SKM-1 (cell line): ENCODE results near the gene MDGA2.

Experiments used
- DNase-seq: peaks from one replicate; lab custom pipeline; 2025; ENCODE audit not compliant: unreplicated experiment; lab: John Stamatoyannopoulos, UW

MDGA2 gene

DNA sequence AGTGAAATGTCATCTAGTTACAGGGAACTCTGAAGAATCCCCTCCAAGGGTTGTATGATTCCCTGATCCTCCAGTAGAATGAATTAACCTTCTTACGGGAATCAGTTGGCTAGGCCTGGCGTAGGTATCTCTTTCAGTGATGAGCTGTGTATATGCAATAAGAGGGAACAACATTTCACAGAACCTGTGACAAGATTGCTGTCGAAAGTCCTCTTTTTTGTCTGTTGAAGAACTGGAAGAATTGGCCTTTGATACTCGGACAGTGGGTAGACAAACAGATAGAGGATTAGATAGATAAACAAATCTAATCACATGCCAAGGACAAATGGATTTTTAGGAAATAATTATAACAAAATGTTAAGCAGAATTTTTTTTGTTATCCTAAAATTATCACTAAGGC, 184.6 kb downstream of the MDGA2 start:
- no peak for DNase-seq

DNA sequence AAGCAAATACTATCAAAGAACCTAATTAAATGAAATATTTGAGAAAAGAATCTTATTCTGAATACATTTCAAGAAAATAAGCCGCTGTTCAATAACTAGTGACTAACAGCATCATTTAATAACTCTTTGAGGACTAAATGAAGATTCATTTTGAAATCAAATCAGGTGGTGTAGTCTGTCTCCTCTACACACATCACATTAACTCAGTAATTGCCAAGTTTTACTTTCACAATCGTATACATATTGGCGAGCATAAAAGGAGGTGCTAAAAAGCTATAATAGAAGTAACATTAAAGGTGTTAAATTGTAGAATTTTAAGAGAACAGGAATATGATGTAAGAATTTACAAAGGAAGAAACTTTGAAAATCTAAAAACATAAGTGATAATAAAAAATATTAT, 185.1 kb downstream of the MDGA2 start:
- DNase-seq = no peak

DNA sequence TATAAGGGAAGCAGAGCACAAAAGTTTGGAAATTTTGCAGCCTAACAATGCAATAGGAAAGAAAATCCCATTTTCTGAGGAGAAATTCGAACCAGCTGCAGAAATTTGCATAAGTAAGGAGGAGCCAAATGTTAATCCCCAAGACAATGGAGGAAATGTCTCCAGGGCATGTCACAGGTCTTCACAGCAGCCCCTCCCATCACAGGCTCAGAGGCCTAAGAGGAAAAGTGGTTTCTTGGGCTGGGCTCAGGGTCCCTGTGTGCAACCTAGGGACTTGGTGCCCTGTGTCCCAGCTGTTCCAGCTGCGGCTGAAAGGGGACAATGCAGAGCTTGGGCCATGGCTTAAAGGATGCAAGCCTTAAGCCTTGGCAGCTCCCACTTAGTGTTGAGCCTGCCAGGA, 190.0 kb downstream of the MDGA2 start:
- no peak for DNase-seq

DNA sequence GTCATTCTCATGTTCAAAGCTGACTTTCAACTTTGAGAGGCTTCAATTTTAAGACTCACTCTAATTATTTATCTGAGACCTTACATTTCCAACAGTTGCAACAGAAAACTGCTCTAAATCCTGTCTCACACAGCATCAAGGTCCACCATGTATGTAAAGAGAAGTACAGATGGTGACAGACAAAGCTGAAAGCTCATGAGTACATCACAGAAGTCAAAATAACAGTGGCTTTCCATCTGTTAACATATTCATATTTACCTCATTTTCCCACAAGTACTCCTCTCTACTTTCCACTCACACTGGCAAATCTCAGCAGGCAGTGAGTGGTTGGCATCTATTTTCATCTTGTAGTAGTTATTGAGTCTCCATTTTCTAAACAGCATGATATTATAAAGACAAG, 192.0 kb downstream of the MDGA2 start:
- no peak for DNase-seq

DNA sequence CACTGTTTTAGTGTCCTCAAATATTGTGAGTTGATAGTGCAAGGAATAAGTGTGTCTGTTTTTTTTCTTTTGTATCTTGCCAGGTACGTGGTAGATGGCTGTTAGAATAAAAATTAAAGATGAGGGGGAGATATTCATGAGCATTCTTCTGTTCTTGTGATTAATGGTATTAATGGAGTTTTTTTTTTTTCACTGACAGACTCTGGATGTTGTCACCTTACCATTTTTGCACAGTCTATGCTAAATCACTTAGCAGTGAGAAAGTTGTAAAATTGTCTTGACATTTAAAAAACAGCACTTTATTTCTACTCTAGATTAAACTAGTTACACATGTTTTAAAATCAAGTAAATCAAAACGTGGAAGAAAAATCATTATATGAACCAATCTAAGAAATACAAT, 204.3 kb downstream of the MDGA2 start:
- DNase-seq = no peak

DNA sequence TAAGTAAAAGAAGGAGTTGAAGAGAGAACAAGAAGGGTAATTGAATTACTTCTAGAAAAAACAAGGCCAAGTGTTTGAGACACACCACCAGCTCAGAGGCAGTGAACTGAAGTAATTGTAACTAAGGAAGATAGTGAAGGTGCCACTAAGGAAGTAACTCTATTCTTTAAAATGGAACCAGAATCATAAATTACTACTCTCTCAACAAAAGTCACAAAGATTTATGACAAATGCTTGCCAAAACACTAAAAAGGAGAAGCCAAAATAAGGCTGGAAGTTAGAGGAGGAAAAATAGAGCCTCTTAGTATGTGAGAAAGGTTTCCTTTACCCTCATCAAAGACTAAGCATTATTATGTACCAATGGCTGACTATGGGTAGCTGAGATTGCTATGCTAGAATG, 208.5 kb downstream of the MDGA2 start:
- DNase-seq = no peak

DNA sequence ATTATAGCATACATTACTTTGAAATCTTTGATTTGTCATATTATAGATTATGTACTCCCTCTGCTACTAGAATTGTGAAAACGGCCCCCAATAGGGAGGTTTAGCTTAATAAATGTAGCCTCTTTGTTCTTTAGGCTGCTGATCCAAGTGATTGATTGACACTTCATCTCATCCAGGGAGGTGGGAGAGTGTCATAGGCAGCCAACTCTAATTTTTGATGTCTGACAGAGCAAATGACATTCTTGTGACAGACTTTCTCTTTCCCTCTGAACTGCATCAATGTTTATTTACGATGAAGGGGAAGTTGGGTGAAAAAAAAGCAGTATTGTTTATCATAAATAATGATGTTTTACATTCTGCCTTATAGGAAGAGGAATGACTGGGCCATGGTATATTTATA, 221.4 kb downstream of the MDGA2 start:
- DNase-seq = no peak

DNA sequence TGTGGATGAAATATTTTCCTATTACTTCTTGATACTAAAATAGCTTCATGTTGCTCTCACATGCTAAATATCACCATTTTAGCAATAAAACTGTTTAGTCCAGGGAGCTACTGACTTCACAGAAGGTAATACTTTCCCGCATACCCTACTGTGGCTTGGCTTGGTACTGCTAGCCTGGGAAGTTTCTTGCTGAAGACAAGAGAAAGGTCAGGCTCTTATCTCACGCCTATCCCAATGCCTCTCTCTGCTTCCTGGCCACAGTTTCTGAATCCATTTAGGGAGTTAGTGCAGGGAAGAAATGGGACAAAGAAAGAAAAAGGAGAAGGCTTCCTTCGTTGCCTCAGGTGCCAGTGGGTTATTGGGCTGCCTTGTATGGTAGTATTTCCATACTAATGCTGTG, 228.3 kb downstream of the MDGA2 start:
- DNase-seq = no peak

DNA sequence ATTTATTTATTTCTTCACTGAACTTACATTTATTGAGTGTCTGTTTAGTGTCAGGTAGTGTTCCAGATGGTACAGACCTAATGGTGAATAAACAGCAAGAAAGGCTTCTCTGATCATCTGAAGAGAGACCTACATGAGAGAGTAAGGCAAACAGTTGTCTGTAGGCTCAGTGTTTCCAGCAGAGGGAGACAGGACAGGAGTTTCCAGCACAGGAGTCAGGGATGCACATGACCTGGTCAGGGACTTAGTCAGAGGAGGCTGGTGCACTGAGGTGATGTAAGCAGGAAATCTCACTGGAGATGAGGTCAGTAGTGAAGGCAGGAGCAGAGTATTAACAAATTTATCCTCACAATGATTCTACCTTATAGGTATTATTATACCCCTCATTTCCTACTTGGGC, 233.2 kb downstream of the MDGA2 start:
- no peak for DNase-seq

DNA sequence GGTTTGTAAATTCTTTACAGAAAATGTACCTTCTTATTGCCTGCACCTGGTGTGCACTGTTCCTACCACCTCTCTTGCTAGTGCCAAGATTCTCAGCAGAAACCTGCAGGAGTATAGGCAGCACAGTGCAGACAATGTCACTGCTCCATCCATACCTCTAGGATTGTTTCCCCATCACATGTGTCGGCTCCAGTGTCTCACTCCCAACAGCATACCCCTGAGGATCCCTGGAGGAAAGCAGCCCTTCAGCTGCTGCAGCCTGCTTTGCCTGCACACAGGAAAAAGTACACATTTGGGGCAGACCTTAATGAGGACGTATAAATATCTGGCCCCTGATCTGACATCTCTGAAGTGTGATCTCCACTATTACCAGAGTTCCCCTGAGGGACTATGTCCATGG, 235.5 kb downstream of the MDGA2 start:
- DNase-seq = no peak

DNA sequence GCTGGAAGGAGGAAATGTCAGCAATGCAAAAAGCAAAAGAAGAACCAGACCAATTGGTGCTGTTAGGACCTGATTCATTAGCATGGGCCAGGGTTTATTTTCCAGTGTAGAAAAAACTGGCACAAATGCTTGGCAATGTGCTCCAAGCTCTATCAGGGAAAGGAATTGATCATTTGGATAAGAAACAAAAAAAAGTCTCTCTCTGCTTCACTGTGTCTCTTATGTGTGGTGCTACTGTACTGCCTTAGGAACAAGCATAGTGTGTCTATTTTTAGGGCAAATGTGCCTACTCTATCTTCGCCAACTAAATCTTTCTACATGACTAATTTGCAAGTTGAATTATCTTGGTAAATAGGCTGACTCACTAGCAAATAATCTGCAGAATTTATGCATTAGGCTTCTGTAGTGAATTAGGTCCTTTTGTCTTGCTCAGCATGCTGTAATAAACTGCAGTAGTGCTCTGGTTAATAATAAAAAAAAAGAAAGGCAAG, 236.7 kb downstream of the MDGA2 start:
- no peak for DNase-seq

DNA sequence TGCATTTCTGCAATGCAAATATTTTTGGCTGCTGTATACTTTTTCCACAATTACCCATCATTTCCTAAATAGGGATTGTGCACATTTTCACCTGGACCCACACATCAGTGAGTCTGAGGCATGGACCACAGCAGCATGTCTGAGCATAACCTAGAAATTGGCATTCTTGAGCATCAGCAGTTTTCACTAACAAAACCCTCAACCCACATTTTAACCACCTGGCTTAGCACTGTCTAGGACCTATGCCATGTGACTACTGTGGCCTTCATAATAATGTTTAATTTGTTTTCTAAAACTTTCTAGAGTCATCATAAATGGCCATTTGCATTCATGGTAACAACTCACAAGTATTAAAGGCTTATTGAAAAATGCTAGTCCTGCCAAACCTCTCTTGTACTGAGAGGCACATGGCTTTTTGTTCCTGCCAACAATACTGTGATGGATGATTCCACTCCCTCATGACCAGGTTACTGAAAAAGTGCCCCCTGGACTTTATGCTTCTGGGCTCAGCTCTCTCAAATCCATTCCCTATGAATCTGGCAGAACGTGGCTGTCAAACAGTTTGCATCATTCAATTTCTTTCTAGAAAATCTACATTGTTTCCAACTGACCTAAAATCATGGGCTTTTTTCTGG, 240.0 kb downstream of the MDGA2 start:
- DNase-seq = no peak

DNA sequence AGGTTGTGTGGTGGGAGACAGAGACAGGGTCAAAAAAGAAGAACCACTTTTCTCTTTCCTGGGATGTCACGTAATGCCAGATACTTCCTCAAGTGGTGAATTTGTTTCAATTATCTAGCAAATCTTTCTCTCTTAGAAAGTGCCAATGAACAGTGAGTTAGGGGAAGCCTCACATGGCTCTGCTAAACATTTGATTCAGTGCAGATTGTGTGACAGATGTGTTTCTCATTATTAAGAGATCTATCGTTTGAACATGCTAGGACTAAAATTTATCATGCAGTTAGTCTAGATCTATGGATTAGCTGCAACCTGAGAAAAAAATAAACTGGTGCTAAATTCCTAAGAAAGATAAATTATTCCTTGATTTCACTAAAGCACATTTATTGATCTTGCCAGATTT, 247.8 kb downstream of the MDGA2 start:
- no peak for DNase-seq

DNA sequence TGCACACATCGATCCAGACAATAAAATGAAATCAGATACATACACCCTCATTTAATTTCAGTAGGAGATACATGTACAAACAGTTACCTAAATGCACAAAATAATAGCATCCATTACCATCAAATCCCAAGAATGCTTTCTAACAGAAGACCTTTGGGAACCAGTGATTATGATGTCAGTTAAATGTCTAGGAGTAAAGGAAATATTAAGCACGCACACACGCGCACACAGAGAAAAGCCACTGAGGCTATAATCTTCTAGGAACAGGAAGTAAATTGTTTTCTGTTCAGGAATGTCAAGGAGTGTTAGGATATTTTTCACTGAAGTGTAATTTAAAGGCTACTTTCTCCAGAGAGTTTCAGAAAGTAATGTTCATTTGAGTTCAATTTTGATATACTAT, 250.1 kb downstream of the MDGA2 start:
- DNase-seq = no peak

DNA sequence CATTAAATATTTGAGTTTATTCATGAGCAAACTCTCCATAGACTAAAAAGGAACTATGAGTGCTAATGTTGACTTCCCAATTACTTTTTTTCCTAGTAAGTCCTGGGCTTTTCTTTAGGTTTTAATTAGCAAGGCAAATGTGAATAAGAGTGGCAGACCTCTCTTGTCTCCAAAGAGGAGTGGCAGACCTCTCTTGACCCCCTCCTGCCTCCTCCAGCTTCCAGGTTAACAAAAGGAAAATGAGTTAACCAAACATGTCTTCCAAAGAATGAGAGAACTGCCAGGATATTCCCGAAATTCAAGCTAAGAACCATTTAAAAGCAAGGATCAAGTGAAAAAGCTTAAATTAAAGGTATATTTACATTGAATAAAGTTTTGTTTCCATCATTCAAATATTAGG, 253.2 kb downstream of the MDGA2 start:
- no peak for DNase-seq

DNA sequence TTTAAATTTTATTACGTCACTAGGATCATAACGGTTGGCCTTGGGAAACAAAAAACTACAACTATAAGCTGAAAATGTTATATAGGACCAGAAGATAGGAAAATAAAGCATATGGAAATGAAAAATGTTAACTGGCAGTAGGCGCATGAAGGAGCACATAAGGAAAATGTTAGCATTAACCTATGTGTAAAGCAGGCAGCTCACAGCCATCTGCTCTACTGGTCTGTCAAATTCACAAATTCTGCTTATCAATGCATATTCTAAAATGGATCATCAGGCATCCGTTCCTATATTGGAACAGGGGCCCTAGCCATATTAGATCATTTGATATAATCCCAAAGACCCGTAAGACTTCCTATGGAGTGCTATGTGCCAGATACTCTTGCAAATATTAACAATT, 263.9 kb downstream of the MDGA2 start:
- no peak for DNase-seq

DNA sequence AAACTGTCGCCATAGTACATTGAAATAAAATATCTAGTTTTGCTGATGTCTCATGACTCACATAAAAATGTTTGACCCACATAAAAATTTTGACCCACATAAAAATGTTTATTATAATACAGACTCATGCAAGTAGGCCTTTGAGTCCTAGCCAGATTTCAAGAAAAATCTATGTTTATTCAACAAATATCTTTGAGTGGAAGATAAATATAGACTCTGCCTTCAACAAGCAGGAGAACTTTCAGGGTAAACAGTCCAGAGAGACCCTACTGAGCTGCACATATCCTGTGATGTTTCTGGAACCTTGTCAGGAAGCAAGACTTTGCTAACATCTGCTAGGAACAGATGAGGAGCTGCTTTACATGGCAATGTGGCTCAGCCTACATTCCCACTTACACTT, 283.1 kb downstream of the MDGA2 start:
- no peak for DNase-seq

DNA sequence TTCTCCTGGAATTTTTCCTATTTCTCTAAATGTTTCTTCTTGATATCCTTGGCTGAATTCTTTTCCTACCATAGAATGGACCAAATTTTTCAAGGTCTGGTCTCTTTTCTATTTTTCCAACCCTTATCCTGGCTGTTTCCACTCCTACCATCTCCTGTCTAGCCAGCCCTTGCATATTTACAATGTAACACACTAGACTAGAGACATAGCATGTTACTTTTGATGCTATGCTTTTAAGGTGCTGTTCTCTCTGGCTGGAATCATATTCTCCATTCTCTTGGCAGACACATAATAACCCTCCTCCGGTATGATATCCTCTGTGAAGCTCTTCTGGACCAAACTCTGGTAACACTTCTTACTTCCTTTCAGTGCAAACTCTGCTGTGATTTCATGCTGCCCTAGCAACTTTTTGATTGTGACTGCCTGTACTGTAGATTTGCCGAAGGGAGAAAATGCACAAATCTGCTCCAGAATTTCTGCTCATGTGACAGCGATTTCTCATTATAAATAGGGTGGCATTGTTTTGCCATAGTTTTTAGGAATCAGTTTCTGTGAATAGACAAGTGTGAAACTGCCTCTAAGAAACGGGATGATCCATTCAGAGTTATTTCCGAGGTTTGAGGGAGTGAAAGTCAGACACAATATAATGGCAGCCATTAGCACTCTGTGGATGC, 284.4 kb downstream of the MDGA2 start:
- no peak for DNase-seq

DNA sequence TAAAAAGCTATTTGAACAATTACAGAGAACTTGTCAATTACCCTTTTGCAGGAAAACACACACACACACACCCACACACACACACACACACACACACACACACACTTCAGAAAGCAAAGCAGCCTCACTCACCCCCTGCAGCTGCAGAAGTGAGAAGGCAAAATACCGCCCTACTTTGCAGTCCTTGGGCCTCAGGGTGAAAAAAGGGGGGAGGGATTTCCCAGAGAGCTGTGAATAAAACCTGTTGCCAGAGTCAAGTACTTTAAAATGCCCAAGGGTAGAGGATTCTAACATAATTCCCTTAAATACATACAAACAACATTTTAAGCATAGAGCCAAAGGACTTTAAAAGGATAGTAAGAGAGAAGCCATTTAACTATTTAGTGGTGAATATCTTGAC, 285.9 kb downstream of the MDGA2 start:
- no peak for DNase-seq

DNA sequence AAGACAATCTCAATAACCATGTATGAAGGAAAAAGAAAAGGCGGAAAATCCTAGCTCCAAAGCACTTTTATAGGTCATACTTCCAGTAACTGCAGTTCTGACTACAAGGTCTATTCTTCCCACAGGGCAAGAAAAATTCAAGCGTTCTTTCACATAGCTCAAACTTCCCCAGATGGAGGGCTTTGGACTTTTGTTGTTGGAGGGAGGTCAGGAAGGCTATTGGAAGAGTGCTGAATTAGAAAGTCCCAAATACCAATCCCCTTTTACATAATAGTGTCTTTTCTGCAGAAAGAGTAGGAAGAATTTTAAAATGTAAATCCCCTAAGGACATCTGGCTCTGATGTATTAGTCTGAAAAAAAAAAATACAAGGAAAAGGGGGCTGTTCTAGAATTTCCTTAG, 309.4 kb downstream of the MDGA2 start:
- DNase-seq = no peak

DNA sequence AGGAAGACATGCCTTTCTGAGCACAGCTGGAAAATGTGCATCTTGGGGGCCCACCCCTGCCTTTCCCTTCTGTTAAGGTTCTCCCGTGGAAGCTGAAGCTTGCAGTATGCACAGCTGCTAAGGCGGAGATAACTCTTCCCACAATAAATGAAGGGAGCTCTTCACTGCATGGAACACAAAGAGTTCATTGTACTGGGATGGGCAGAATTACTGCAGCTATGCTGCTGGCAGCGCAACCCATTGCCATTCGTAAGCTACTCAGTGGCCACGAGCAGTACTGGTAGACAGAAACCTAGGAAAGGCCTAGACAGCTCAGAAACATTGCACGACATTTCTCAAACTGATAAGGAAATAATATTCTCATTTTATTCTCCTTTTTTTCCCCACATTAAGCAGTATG, 310.2 kb downstream of the MDGA2 start:
- no peak for DNase-seq

DNA sequence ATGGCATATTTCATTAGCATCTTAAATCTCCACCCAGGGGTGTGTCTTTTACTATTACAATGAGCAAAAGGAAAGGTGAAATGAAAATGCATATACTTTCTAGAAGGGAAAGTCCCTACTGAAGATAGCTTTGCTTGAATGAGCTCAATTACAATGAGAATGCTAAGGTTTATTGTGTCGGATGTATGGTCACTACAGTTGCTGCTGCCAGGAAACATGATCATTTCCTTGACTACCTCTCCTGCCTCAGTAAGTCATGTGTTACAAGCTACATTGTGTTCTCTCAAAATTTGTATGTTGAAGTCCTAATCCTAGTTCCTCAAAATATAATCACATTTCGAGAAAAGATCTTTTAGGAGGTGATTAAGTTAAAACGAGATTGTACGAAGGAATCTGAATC, 322.2 kb downstream of the MDGA2 start:
- DNase-seq = no peak

DNA sequence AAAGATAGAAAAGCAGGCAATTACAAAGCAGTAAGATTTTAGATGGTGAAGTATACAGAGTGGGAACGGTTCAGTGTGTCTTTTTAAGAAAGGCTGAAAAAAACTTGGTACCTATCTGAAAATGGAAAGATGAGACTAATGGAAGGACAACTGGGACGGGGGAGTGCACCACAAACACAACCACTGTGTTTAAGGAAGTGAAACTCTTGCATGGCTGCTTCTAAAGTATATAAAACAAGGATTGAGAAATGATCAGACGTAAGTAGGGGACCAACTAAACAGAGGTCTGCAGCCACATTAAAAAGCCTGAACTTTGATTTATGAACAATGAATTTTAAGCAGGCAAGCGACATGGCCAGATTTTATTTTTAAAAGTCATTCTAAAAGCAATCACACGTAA, 328.6 kb downstream of the MDGA2 start:
- peak; percentile 3 for DNase-seq
